ENCODE measurements around the gene EPB41L4B.

The EPB41L4B gene

GRCh38 chr9:109205526-109205925 lies 115.3 kb downstream of the EPB41L4B start:
- no peak for DNase-seq (ENCODE audit: low read depth, low spot score)

- DNase-seq (ENCODE audit: low read depth, low spot score): no peak
Measured at GRCh38 chr9:109203761-109204360, 117.0 kb downstream of the EPB41L4B start.

- DNase-seq (ENCODE audit: low read depth, low spot score): no peak
Measured at GRCh38 chr9:109199676-109200075, 121.2 kb downstream of the EPB41L4B start.

- no peak for DNase-seq (ENCODE audit: low read depth, low spot score)
Measured at GRCh38 chr9:109198736-109199382, 122.0 kb downstream of the EPB41L4B start.

- no peak for DNase-seq (ENCODE audit: low read depth, low spot score)
Measured at GRCh38 chr9:109193974-109194556, 126.8 kb downstream of the EPB41L4B start.

GRCh38 chr9:109192732-109193361 lies 128.0 kb downstream of the EPB41L4B start:
- no peak for DNase-seq (ENCODE audit: low read depth, low spot score)

DNA sequence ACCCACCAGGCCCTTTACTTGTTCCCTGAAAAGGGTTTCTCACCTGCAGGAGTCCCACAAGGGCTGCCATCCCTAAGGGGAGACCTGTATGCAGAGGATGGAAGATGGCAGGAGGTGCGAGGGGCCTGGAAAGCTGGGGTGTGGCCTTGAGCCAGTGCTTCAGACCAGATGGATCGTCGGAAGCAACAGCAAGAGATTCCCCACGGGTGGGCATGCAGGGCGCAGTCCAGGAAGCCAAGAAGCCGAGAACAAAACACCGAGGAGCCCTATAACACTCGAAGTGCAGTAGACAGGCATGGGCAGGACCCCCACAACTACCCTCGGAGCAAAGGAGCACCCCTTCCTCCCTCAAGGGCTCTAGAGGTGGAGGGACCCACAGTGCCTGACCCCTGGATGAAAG lies 129.1 kb downstream of the EPB41L4B start:
- DNase-seq (ENCODE audit: low read depth, low spot score): no peak

DNA sequence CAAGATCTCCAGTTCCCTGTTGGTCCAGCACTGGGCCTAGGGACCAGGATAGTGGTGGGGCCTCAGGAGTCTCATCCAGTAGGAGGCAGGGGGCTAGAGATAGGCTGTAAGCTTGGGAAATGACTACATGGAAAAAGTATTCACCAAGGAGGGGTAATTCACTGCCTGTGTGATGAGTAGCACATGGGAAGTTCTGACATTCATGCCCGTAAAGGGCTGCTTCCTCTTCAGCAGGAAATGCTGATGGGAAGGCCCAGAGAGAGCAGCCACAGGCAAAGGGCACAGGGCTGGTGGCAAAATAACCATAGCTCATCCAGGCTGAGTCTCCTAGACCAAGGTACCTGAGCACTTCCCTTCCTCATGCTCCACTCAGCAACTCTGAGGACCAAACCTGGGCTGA lies 130.7 kb downstream of the EPB41L4B start:
- no peak for DNase-seq (ENCODE audit: low read depth, low spot score)

GRCh38 chr9:109186857-109187520 lies 133.9 kb downstream of the EPB41L4B start:
- DNase-seq (ENCODE audit: low read depth, low spot score): no peak

DNA sequence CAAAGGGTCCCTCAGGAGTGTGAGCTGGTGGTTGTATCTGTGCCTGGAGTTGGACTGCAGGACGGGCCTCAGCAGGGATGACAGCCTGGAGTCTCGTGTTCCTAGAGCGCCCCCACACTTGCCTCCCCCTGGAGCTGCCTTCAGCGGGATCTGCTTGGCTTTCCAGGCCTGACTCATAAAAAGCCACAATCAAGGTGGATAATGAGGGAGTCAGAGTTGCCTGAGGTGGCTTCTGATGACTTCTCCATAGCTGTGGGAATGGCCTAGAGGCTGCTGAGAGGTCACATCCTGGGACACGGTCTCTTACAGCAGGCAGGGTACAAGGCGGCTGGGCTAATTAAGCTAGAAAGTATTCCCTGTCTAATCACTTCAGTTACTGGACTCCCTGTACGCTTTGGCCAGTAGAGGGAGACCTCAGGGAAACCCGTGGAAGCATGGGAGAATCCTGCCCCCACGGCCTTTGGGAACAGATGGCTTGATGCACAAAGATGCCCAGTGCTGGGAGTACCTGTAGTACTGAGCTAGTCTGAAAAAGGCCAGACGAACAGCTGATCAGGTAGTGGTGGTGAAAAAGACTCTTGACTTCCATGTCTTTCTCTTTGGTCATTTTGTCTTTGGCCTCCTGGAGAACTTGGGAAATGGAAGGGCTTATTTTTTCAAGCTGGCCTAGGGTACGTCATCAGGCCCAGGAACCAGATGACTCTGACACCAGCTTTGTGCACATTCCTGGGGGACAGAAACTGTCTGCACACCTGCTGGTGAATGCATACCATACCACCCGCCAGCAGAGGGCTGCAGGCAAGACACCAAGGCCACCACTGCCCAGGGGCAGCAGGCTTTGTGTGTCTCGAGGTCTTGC lies 137.7 kb downstream of the EPB41L4B start:
- DNase-seq (ENCODE audit: low read depth, low spot score): no peak

DNA sequence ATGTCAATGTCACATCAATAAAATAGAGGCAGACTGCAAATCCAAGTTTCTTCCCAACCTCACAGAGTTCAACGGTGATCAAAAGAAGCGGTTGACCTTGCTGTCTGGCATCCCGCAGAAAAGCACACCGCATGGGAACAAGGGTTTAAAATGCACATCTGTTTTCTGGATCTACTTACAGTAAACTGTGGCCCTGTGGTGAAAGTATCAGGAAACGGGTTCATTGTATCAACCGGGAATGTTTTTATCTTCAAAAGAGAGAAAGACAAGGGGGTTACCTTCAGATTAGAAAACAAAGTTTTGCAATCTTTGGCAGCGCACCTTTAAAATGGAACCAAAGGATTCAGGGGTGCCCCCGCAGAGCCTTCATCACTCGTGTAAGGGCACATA lies 138.3 kb downstream of the EPB41L4B start:
- DNase-seq (ENCODE audit: low read depth, low spot score): no peak

GRCh38 chr9:109181284-109181683 lies 139.6 kb downstream of the EPB41L4B start:
- DNase-seq (ENCODE audit: low read depth, low spot score): no peak

- DNase-seq (ENCODE audit: low read depth, low spot score): no peak
Measured at GRCh38 chr9:109179801-109180523, 140.9 kb downstream of the EPB41L4B start.

DNA sequence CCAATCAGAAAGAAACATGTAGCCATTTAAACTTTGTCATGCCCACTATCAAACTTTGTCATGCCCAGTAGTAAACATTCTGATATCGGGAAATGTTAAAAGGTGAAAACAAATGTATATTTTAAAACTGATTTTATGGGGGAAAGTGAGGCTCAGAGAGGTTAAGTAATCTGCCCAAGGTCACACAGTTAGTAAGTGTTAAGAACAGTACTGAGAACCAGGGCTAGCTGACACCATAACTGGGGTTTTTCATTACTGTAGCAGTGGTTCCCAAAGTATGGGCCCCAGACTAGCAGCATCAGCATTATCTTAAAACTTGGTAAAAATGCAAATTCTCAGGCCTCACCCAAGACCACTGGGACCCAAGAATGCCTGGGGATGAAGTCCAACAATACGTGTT lies 143.9 kb downstream of the EPB41L4B start:
- DNase-seq (ENCODE audit: low read depth, low spot score): no peak

- DNase-seq (ENCODE audit: low read depth, low spot score): no peak
Measured at GRCh38 chr9:109176386-109176785, 144.5 kb downstream of the EPB41L4B start.

DNA sequence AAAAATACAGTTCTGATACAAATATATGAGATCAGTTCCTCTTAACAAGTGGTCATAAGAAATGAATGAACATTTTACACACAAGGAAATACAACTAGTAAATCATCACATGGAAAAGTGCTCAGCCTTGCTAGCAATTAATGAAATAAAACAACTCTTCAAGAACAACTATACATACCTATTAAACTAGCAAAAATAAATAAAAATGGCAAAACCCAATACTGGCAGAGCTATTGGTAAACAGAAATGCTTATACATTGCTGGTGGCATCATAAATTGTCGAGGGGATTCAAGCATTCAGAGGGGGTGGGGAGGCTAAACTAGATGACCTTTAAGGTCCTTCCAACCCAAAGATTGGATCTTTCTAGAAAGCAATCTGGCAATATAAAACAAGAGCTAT lies 147.9 kb downstream of the EPB41L4B start:
- no peak for DNase-seq (ENCODE audit: low read depth, low spot score)

DNA sequence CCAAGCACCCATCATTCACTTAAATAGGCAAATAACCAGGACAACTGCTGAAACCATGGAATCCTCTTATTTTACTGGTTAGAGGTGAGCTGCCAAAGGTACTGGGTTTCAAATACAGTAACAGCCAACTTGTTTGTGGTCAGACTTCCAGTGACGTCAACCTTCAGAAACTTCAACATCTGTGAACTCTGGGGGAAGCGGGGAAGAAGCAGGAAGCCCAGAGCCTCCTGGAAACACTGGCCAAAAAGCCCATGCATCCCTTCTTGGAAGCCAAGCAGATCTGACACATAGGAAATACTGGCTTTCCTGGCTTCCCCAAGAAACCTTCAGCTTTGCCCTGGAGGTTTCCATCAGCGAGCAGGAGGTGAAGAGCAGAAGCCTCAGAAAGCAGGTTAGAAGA lies 148.9 kb downstream of the EPB41L4B start:
- no peak for DNase-seq (ENCODE audit: low read depth, low spot score)

- DNase-seq (ENCODE audit: low read depth, low spot score): no peak
Measured at GRCh38 chr9:109168170-109168569, 152.7 kb downstream of the EPB41L4B start.

- no peak for DNase-seq (ENCODE audit: low read depth, low spot score)
Measured at GRCh38 chr9:109167716-109168115, 153.1 kb downstream of the EPB41L4B start.

- DNase-seq (ENCODE audit: low read depth, low spot score): no peak
Measured at GRCh38 chr9:109166771-109167601, 153.9 kb downstream of the EPB41L4B start, which contains the start of gene FRRS1L. Gene FRRS1L (minus strand): TSS chr9:109167249. CDS start chr9:109167138, 111 bp downstream.
